A549 treated with AZD9567 at 1 μM for 4 hours (cell line): Measurements from ENCODE around the gene TLN1. TPM values are rescaled to one million over a fixed set of nuclear protein-coding genes. Genes with fewer than 3 reads are reported as not detected.

Experiments used
- total RNA-seq: library from RNA; stranded (reverse); fragments of 200-300 nt; extraction: Qiagen RNA extraction; gene quantifications from 5 replicates; pipeline ENCODE4 v1.2.3, GENCODE V29; 2022; ENCODE audit not compliant: insufficient read depth

TLN1 gene, protein sequence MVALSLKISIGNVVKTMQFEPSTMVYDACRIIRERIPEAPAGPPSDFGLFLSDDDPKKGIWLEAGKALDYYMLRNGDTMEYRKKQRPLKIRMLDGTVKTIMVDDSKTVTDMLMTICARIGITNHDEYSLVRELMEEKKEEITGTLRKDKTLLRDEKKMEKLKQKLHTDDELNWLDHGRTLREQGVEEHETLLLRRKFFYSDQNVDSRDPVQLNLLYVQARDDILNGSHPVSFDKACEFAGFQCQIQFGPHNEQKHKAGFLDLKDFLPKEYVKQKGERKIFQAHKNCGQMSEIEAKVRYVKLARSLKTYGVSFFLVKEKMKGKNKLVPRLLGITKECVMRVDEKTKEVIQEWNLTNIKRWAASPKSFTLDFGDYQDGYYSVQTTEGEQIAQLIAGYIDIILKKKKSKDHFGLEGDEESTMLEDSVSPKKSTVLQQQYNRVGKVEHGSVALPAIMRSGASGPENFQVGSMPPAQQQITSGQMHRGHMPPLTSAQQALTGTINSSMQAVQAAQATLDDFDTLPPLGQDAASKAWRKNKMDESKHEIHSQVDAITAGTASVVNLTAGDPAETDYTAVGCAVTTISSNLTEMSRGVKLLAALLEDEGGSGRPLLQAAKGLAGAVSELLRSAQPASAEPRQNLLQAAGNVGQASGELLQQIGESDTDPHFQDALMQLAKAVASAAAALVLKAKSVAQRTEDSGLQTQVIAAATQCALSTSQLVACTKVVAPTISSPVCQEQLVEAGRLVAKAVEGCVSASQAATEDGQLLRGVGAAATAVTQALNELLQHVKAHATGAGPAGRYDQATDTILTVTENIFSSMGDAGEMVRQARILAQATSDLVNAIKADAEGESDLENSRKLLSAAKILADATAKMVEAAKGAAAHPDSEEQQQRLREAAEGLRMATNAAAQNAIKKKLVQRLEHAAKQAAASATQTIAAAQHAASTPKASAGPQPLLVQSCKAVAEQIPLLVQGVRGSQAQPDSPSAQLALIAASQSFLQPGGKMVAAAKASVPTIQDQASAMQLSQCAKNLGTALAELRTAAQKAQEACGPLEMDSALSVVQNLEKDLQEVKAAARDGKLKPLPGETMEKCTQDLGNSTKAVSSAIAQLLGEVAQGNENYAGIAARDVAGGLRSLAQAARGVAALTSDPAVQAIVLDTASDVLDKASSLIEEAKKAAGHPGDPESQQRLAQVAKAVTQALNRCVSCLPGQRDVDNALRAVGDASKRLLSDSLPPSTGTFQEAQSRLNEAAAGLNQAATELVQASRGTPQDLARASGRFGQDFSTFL (N-terminal part only)
- 112 to 140 TPM (median 116 TPM) in 5 replicates for total RNA-seq

DNA sequence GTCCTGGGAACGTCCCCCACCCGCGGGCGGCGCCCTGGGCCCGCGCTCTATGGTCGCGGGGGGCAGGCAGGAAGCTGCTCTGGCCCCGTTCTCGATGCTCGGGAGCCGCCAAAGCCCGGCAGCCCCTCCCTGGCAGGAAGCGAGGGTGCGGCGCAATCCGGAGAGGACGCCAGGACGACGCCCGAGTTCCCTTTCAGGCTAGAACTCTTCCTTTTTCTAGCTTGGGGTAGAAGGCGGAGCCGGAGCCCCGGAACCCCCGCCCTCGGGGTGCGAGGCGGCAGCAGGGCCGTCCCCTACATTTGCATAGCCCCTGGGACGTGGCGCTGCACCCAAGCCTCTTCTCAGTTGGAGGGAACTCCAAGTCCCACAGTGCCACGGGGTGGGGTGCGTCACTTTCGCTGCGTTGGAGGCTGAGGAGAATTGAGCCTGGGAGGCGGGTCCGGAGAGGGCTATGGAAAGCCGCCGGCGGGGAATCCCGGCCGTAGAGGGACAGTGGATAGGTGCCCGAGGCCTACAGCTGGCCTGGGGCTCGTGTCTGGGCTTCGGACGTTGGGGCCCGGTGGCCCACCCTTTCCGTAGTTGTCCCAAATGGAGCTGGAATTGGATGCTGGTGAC, at the start of gene TLN1, which contains the start of gene CREB3:
Gene TLN1, minus strand, starts transcription at position 11 of the 615 bp plus-strand sequence. CDS start 6,501 bp downstream, outside the sequence.
Gene CREB3, plus strand, starts transcription at position 482 of the 615 bp plus-strand sequence. Its CDS starts 107 bp downstream, at position 589.

GRCh38 chr9:35754264-35754663, 22.3 kb upstream of the TLN1 start, which contains the start of gene MSMP:
TSS of gene MSMP (minus strand) at chr9:35754276. CDS start at chr9:35754129, 147 bp downstream.

GRCh38 chr9:35748858-35749514, 17.0 kb upstream of the TLN1 start, which contains the start of the genes GBA2 and RGP1:
TSS of gene GBA2 (minus strand) at chr9:35749228. CDS start at chr9:35748704, 524 bp downstream.
TSS of gene RGP1 (plus strand) at chr9:35749287. CDS start at chr9:35749756, 469 bp downstream.

DNA sequence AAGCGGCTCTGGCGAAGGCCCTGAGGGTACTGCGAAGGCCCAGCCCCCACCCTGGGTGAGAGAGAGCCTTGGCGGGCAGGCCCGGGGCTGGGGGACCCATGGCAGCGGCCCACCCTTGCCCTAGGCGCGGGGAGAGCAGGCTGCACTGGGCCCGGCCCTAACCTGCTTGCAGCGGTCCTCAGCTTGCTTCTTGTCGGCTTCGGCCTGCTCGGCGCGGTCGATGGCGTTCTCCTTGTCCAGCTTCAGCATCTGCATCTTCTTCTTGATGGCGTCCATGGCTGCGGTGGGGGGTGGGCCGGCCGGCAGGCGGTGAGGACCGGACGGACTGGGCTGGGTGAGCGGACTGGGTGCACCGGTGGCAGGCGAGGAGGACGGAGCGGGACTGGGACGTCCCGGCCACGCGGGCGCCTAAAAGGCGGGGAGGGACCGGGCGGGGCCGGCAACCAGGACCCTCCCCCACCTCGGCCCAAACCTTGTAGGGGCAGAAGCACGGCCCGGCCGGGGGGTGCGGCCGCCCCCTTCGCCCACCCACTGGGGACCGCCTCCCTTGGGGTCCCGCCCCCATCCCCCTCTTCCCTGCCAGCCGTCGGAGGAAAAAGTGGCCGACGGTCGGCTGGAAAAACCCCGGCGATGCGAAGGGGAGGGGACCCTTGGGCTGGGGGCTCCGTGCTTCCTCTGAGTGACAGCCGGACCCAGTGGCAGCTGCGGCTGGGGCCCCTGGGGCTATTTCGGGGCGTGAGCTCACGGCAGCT, 42.3 kb downstream of the TLN1 start, which contains the start of gene TPM2:
Gene TPM2, minus strand, starts transcription at position 384 of the 752 bp plus-strand sequence. Its CDS starts 108 bp downstream, at position 276.

DNA sequence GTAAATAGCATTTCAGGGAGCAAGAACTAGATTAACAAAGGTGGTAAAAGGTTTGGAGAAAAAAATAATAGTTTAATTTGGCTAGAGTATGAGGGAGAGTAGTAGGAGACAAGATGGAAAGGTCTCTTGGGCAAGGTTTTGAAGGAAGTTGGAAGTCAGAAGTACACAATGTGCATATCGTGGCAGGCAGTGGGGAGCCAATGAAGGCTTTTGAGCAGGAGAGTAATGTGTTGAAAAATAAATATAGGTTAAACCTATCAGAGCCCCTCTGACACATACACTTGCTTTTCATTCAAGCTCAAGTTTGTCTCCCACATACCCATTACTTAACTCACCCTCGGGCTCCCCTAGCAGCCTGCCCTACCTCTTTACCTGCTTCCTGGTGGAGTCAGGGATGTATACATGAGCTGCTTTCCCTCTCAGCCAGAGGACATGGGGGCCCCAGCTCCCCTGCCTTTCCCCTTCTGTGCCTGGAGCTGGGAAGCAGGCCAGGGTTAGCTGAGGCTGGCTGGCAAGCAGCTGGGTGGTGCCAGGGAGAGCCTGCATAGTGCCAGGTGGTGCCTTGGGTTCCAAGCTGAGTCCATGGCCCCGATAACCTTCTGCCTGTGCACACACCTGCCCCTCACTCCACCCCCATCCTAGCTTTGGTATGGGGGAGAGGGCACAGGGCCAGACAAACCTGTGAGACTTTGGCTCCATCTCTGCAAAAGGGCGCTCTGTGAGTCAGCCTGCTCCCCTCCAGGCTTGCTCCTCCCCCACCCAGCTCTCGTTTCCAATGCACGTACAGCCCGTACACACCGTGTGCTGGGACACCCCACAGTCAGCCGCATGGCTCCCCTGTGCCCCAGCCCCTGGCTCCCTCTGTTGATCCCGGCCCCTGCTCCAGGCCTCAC, 58.6 kb downstream of the TLN1 start, which contains the start of gene CA9:
Gene CA9, plus strand, starts transcription at position 797 of the 893 bp plus-strand sequence. Its CDS starts 32 bp downstream, at position 829.

DNA sequence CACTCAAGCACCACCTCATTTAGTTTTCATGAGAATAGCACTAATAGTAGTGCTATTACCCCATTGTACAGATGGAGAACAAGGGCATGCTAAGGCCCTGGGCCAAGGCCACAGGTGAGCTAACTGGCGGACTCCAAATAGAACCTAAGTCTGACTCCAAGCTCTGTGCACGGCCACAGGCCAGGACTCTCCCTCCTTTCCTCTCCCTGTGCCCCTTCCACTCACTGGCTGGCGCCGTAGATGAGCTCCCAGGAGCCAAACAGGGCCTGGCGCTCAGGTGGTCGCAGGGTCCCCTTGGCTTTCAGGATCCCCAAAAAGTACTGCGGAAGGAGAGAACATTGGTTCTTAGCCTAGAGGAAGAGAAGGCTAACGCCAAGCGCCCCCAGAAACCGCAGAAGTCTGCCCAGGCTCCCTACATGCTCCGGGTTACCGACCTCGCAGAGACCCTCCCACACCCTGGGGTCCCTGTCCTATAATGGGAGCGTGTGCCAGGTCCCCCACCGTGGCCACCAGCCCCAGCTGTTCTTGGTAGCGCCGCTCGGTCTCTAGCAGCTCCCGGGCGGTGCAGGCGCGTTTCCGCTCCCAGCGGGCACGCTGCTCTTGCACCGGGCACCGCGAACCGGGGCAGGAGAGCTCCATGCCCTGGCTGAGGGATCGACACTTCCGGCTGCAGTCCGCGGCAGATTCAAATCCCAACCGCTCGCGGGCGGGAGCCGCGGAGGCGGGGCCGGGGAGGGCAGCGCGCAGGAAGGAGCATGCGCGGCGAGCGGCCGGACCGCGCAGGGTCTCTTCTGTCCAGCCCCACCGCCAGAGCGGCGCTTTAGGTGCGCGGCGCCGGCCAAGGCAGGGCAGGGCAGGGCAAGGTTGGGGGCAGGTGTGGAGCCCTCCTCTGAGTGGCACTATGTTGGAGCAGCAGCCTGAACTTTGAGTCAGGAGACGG, 67.2 kb downstream of the TLN1 start, which contains the start of gene ARHGEF39:
Gene ARHGEF39, minus strand, starts transcription at position 665 of the 940 bp plus-strand sequence. Its CDS starts 26 bp downstream, at position 639.

DNA sequence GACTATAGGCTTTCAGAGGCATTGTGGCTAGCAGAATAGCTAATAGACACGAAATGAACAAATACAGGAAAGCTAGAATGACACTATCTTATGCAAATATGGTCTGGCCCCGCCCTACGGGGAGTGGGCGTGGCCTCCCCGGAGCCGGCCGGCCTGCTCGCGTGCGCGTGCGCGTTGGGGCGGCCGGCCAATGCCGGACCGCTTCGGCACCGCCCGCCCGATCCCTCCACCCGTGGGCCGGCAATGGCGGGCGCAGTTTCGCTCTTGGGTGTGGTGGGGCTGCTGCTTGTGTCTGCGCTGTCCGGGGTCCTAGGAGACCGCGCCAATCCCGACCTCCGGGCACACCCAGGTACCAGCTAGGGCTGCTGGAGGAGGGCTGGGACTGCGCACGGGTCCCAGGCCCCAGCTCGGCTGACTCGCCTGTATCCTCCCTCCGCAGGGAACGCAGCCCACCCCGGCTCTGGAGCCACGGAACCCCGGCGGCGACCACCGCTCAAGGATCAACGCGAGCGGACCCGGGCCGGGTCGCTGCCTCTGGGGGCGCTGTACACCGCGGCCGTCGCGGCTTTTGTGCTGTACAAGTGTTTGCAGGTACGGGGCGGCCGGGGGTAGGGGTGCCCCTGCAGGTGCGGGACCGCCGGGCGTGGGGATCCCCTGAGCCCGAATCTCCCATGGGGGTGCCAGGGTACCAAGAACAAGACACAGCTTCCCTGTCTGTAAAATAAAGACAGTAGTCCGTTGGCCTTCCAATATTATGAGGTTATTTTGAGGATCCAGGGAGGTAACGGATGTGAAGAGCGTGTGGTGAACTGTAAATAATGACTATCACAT, 73.6 kb downstream of the TLN1 start, which contains the start of gene CCDC107:
Gene CCDC107, plus strand, starts transcription at position 156 of the 831 bp plus-strand sequence. Its CDS starts 88 bp downstream, at position 244.

DNA sequence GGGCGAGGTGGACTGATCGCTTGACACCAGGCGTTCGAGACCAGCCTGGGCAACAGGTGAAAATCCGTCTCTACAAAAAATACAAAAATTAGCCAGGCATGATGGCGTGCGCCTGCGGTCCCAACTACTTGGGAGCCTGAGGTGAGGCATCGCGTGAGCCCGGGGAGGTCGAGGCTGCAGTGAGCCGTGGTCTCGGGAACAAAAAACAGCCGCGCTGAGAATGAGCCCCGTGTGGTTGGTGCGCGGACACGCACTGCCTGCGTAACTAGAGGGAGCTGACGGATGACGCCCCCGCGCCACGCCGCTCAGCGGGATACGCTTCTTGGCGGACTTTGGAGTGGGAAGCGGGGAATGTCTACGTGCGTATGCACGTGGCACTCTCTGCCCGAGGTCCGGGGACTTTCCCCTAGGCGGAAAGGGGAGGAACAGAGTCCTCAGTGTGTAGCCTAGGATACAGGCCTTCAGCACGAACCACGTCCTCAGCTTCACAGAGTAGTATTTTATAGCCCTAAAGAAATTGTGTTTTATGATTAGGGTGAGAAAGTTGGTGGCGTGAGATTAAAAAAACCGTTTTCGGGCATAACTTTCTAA, 74.4 kb downstream of the TLN1 start, which contains the start of gene RMRP:
Gene RMRP, minus strand, starts transcription at position 474 of the 591 bp plus-strand sequence.

GRCh38 chr9:35650341-35651158, 81.4 kb downstream of the TLN1 start, which contains the start of gene SIT1:
TSS of gene SIT1 (minus strand) at chr9:35650931. CDS start at chr9:35650853, 78 bp downstream.

Other genes starting within 250 kb of the TLN1 start
- gene RUSC2, start 242.1 kb downstream of the TLN1 start, total RNA-seq: 21.5 to 31.8 TPM (median 30.2 TPM) in 5 replicates
- gene TESK1, start 126.9 kb downstream of the TLN1 start, total RNA-seq: 30.0 to 33.3 TPM (median 32.3 TPM) in 5 replicates
- gene CD72, start 113.8 kb downstream of the TLN1 start, total RNA-seq: 0.15 to 0.29 TPM (median 0.18 TPM) in 4 of 5 replicates, not detected in the other
- gene SIT1, start 81.3 kb downstream of the TLN1 start, total RNA-seq: not detected in 5 replicates
- gene RMRP, start 74.2 kb downstream of the TLN1 start, total RNA-seq: 4.1 to 24.8 TPM (median 6.7 TPM) in 4 of 5 replicates, not detected in the other
- gene CCDC107, start 73.9 kb downstream of the TLN1 start, total RNA-seq: 25.4 to 30.2 TPM (median 27.1 TPM) in 5 replicates
- gene ARHGEF39, start 67.0 kb downstream of the TLN1 start, total RNA-seq: 10.5 to 16.6 TPM (median 15.3 TPM) in 5 replicates
- gene CA9, start 58.3 kb downstream of the TLN1 start, total RNA-seq: 3.6 to 9.1 TPM (median 6.0 TPM) in 5 replicates
- gene TPM2, start 42.3 kb downstream of the TLN1 start, total RNA-seq: 630 to 705 TPM (median 658 TPM) in 5 replicates
- gene CREB3, start 471 bp upstream of the TLN1 start, total RNA-seq: 55.7 to 63.0 TPM (median 56.5 TPM) in 5 replicates
- gene GBA2, start 17.0 kb upstream of the TLN1 start, total RNA-seq: 31.9 to 45.0 TPM (median 40.0 TPM) in 5 replicates
- 12.8 to 15.8 TPM (median 14.8 TPM) in 5 replicates for gene RGP1, start 17.1 kb upstream of the TLN1 start, total RNA-seq
- gene MSMP, start 22.1 kb upstream of the TLN1 start, total RNA-seq: 0.23 to 0.29 TPM (median 0.26 TPM) in 3 of 5 replicates, not detected in the others
- gene NPR2, start 59.4 kb upstream of the TLN1 start, total RNA-seq: 4.8 to 5.5 TPM (median 5.5 TPM) in 4 of 5 replicates, not detected in the other
- 0.21 to 0.47 TPM (median 0.40 TPM) in 4 of 5 replicates, not detected in the other for gene SPAG8, start 80.1 kb upstream of the TLN1 start, total RNA-seq
- 60.2 to 112 TPM (median 101 TPM) in 5 replicates for gene HINT2, start 82.8 kb upstream of the TLN1 start, total RNA-seq
- gene FAM221B, start 96.5 kb upstream of the TLN1 start, total RNA-seq: not detected in 5 replicates
- 1.5 to 3.6 TPM (median 3.1 TPM) in 5 replicates for gene TMEM8B, start 97.0 kb upstream of the TLN1 start, total RNA-seq
- gene OR13J1, start 138.2 kb upstream of the TLN1 start, total RNA-seq: not detected in 5 replicates
- 0.17 to 0.23 TPM (median 0.19 TPM) in 4 of 5 replicates, not detected in the other for gene HRCT1, start 174.0 kb upstream of the TLN1 start, total RNA-seq
- 0.05 TPM in 1 of 5 replicates, not detected in the others for gene SPAAR, start 177.3 kb upstream of the TLN1 start, total RNA-seq
- gene OR2S2, start 226.0 kb upstream of the TLN1 start, total RNA-seq: not detected in 5 replicates